Esophagus muscularis mucosa (tissue), 4 donors: ENCODE measurements around the gene IL17REL. TPM values are rescaled to one million over a fixed set of nuclear protein-coding genes. Genes with fewer than 3 reads are reported as not detected.

Experiments used
- DNase-seq: peaks from one replicate; pipeline ENCODE4 v3.0.0-alpha.2; 2017; ENCODE audit errors: extremely low spot score
- H3K27ac ChIP-seq, 4 donors: fragments of 200-600 bp; sonication (generic); replicated peaks in 1 of 4; 1 replicate in 3 of 4; 2 replicates in 1 of 4; pipeline ENCODE4 v1.5.1; 2016 to 2019; ENCODE audit warnings: mild to moderate bottlenecking in 1 of 4
- H3K27me3 ChIP-seq, 4 donors: fragments of 200-600 bp; sonication (generic); one replicate each; pipeline versions ENCODE4 v1.5.1 to v1.6.0; 2016 to 2019
- H3K36me3 ChIP-seq, 4 donors: fragments of 200-600 bp; sonication (generic); one replicate each; pipeline ENCODE4 v1.5.1; 2016 to 2019
- H3K4me1 ChIP-seq, 4 donors: fragments of 200-600 bp; sonication (generic); one replicate each; pipeline ENCODE4 v1.5.1; 2016 to 2019
- H3K4me3 ChIP-seq, 4 donors: fragments of 200-600 bp; sonication (generic); 1 replicate in 2 of 4; 2 replicates in 2 of 4; pipeline ENCODE4 v1.5.1; 2016 to 2019; ENCODE audit warnings: mild to moderate bottlenecking in 4 of 4, moderate library complexity in 1 of 4
- H3K9me3 ChIP-seq, 4 donors: fragments of 200-600 bp; sonication (generic); 1 replicate in 3 of 4; 2 replicates in 1 of 4; pipeline ENCODE4 v1.5.1; 2016 to 2019
- EP300 ChIP-seq: sonication (generic); formaldehyde crosslinking; IDR thresholded peaks from one replicate; pipeline ENCODE4 v1.6.1; 2017; ENCODE audit warnings: antibody characterized with exemption
- POLR2A ChIP-seq: fragments of 450-650 bp; IDR thresholded peaks from one replicate; pipeline ENCODE4 v1.6.1; 2017; ENCODE audit warnings: antibody characterized with exemption, moderate library complexity, mild to moderate bottlenecking, low read depth
- POLR2AphosphoS5 ChIP-seq, 2 donors: sonication (generic); formaldehyde crosslinking; IDR thresholded peaks; one replicate each; pipeline ENCODE4 v1.6.1; 2017; ENCODE audit warnings: antibody characterized with exemption in 2 of 2
- WGBS: methylation state at CpG from one replicate; pipeline ENCODE4 v1.1.5; 2018; 5-methylcytosine and 5-hydroxymethylcytosine counted together
- intact Hi-C: fragments of 100-400 bp; cut with DNase I; formaldehyde crosslinking; loops from one replicate; pipeline ENCODE4 v1.15.1; 2023
- total RNA-seq, 4 donors: library from RNA; depleted of rRNA; stranded (reverse); fragments of >200 nt; gene quantifications; one replicate each; pipeline versions ENCODE4 v1.1.0 to v1.2.1, GENCODE V29; 2016
- TF ChIP-seq, protein P1 (sequence below), 3 experiments: fragments of 200-600 bp in 2 of 3; fragments of 450-650 bp in 1 of 3; sonication (generic) in 2 of 3; IDR thresholded peaks; one replicate each; pipeline ENCODE4 v1.5.1; 2017 to 2019; ENCODE audit warnings: antibody characterized with exemption in 3 of 3, mild to moderate bottlenecking in 2 of 3, moderate library complexity in 1 of 3

IL17REL gene
- total RNA-seq, 4 donors from 2014 or later = not detected

DNA sequence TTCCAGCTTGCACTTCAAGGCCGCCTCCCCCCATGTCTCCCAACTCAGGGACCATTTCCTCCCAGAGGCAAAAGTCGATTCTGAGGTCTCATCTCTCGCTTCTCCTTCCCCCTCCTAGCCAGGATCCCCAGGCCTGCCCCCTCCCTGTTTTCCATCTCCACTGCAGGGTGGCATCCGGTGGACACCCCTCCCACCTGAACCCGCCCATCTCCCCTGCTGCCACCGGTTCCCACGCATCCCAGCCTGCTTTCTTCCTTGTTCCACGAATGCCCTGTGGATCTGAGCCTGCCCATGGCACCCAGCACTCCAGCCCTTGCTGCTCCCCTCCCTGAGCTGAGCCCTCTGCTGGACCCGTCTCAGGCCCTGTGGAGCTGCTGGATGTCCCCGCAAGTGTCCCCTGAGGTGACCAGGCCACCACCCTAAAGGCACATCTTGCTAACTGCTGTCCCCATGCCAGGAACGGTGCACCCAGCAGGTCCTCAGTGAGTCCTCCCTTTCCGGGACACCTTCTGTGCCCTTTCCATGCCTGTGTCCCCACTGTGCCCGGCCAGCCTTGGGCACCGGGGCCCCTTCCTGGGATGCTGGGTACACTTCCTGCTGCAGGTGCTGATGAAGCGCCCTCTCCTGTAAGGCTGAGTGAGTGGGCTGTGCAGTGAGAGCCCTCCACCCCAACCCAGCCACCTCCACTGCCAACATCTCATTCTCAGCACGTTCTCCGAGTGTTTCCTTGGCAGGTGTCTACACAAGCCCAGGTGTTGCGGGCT, 936 bp downstream of the IL17REL start:
- Histone ChIP-seq H3K4me1 (peaks cover 7 to 32% (median 22%) of the 10 kb centered on the region in 4 donors), H3K4me3 (no peak overlapping the region), H3K36me3 (no peaks in the 10 kb centered on the region), H3K27me3 (peaks cover 4 to 78% (median 66%) of the 10 kb centered on the region in 4 donors), H3K27ac (no peak overlapping the region), H3K9me3 (no peaks in the 10 kb centered on the region)
- DNase-seq = no peak
- 57% methylated on average over 17 of the region's 18 CpGs for WGBS
- intact Hi-C loops = no loop called here
- TF ChIP-seq POLR2A = no peak
- no peak for TF ChIP-seq EP300
- TF ChIP-seq, protein P1, sequence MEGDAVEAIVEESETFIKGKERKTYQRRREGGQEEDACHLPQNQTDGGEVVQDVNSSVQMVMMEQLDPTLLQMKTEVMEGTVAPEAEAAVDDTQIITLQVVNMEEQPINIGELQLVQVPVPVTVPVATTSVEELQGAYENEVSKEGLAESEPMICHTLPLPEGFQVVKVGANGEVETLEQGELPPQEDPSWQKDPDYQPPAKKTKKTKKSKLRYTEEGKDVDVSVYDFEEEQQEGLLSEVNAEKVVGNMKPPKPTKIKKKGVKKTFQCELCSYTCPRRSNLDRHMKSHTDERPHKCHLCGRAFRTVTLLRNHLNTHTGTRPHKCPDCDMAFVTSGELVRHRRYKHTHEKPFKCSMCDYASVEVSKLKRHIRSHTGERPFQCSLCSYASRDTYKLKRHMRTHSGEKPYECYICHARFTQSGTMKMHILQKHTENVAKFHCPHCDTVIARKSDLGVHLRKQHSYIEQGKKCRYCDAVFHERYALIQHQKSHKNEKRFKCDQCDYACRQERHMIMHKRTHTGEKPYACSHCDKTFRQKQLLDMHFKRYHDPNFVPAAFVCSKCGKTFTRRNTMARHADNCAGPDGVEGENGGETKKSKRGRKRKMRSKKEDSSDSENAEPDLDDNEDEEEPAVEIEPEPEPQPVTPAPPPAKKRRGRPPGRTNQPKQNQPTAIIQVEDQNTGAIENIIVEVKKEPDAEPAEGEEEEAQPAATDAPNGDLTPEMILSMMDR (IDR thresholded peaks at IDR 0.05) = no peak
- TF ChIP-seq POLR2AphosphoS5 (IDR thresholded peaks at IDR 0.05) = no peak

DNA sequence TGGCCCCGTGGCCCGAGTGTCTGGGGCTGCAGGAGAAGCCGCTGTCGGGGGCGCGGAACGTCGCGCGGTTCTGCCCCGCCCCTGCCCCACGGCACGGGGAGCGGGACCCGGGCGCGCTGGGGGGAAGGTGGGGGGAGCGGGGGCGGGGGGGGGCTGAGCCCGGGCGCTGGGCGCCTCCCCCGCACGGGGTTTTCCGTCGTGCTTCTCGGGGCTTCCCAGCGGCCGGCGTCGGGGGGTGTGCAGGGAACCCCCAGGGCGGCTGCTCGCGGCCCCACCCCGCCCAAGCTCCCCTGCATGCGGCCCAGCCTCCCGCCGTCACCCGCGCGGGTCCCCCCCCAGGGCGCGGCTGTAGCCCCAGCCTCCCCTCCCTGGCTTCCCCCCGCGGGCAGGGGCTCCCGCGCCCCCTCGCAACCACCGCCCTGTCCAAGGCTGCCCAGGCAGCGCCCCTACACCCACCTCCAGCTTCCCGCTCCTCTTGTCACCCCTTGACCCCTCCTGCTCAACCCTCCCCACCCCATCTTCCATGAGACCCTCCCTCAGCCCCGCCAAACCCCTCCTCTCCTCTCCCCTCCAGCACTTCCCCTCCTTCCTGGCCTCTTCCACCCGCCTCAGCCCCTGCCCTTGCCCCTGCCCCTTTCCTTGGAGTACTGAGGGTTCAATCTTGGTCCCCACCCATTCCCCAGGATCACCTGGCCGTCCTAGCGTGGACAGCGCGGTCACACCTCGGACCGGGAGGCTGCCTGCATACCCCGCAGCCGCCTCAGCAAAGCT, 1.7 kb downstream of the IL17REL start:
- intact Hi-C loops = no loop called here
- Histone ChIP-seq H3K4me3 (peak overlapping the region in 1 of 4 donors; percentile 18), H3K9me3 (no peaks in the 10 kb centered on the region), H3K4me1 (peaks cover 7 to 32% (median 22%) of the 10 kb centered on the region in 4 donors), H3K27me3 (peaks cover 4 to 70% (median 59%) of the 10 kb centered on the region in 4 donors), H3K36me3 (no peaks in the 10 kb centered on the region), H3K27ac (no peak overlapping the region)
- WGBS = 6% methylated on average over 16 of the region's 61 CpGs
- no peak for TF ChIP-seq POLR2A
- no peak for TF ChIP-seq POLR2AphosphoS5 (IDR thresholded peaks at IDR 0.05)
- no peak for TF ChIP-seq EP300
- TF ChIP-seq, protein P1 (IDR thresholded peaks at IDR 0.05) = no peak
- DNase-seq = no peak

GRCh38 chr22:50009765-50010675, 2.5 kb downstream of the IL17REL start:
- no peak for DNase-seq
- 91% methylated on average over 15 of the region's 46 CpGs for WGBS
- no peak for TF ChIP-seq POLR2A
- no peak for TF ChIP-seq EP300
- TF ChIP-seq POLR2AphosphoS5 (IDR thresholded peaks at IDR 0.05) = no peak
- TF ChIP-seq, protein P1 (IDR thresholded peaks at IDR 0.05) = no peak
- Histone ChIP-seq H3K4me3 (peak overlapping the region in 1 of 4 donors; percentile 18), H3K27me3 (peaks cover 4 to 62% (median 51%) of the 10 kb centered on the region in 4 donors), H3K27ac (no peak overlapping the region), H3K9me3 (no peaks in the 10 kb centered on the region), H3K4me1 (peaks cover 6 to 27% (median 19%) of the 10 kb centered on the region in 4 donors), H3K36me3 (no peaks in the 10 kb centered on the region)
- intact Hi-C loops = no loop called here

DNA sequence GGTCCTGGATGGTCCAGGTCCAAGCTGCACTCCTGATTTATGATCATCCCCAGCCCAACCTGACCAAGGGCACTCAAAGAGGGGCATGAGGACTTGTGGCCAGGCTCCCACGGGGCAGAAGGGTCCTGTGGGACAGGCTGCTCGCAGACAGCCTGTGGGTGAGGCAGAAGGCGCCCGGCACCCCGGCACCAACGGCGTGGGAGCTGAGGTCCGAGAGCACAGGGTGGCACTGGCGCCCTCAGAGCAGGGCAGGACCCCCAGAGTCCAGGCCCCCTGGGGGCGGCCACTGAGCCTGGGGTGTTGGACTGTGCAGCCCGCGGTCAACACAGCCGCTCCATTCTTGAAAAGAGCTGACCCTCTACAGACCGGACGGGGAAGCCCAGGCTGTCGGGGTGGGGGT, 3.3 kb downstream of the IL17REL start:
- peaks cover 4 to 54% (median 44%) of the 10 kb centered on the region in 4 donors for H3K27me3 ChIP-seq
- 89% methylated on average over 4 of the region's 16 CpGs for WGBS
- TF ChIP-seq, protein P1 (IDR thresholded peaks at IDR 0.05) = no peak
- TF ChIP-seq POLR2AphosphoS5 (IDR thresholded peaks at IDR 0.05) = no peak
- TF ChIP-seq EP300 = no peak
- no peak for TF ChIP-seq POLR2A
- no peak overlapping the region for H3K4me3 ChIP-seq
- intact Hi-C loops = no loop called here
- H3K27ac ChIP-seq = no peak overlapping the region
- H3K9me3 ChIP-seq = no peaks in the 10 kb centered on the region
- H3K4me1 ChIP-seq = peaks cover 0 to 19% (median 11%) of the 10 kb centered on the region in 4 donors
- no peak for DNase-seq
- H3K36me3 ChIP-seq = no peaks in the 10 kb centered on the region
